Spleen (tissue), 11 donors: ENCODE results near the gene SSNA1. TPM values are rescaled to one million over a fixed set of nuclear protein-coding genes. Genes with fewer than 3 reads are reported as not detected.
A peak's percentile ranks its signal among the peaks of the same experiment; 100 is the strongest.

Source experiments
- DNase-seq: peaks from one replicate; pipeline ENCODE4 v3.0.0-alpha.2; 2020
- H3K27ac ChIP-seq, 8 donors: fragments of 200-600 bp; sonication (generic) in 7 of 8; 1 replicate in 4 of 8; 2 replicates in 4 of 8; pipeline versions ENCODE4 v1.5.0 to v1.8.0; 2016 to 2021; ENCODE audit warnings: inconsistent platforms in 4 of 8, mild to moderate bottlenecking in 4 of 8, moderate library complexity in 1 of 8
- H3K27me3 ChIP-seq, 7 donors: fragments of 200-600 bp; sonication (generic) in 6 of 7; replicated peaks in 1 of 7; 1 replicate in 4 of 7; 2 replicates in 3 of 7; pipeline versions ENCODE4 v1.5.0 to v1.8.0; 2016 to 2021; ENCODE audit warnings: inconsistent platforms in 3 of 7, mild to moderate bottlenecking in 1 of 7
- H3K36me3 ChIP-seq, 6 donors: fragments of 200-600 bp; sonication (generic) in 5 of 6; 1 replicate in 4 of 6; 2 replicates in 2 of 6; pipeline versions ENCODE4 v1.5.0 to v1.8.0; 2016 to 2021; ENCODE audit warnings: inconsistent platforms in 2 of 6
- H3K4me1 ChIP-seq, 6 donors: fragments of 200-600 bp; sonication (generic) in 5 of 6; 1 replicate in 3 of 6; 2 replicates in 3 of 6; pipeline versions ENCODE4 v1.5.0 to v1.8.0; 2016 to 2021; ENCODE audit warnings: inconsistent platforms in 3 of 6
- H3K4me3 ChIP-seq, 8 donors: fragments of 200-600 bp; sonication (generic) in 7 of 8; 1 replicate in 4 of 8; 2 replicates in 4 of 8; pipeline versions ENCODE4 v1.5.0 to v1.8.0; 2016 to 2021; ENCODE audit warnings: inconsistent platforms in 4 of 8, mild to moderate bottlenecking in 4 of 8, moderate library complexity in 2 of 8
- H3K9me3 ChIP-seq, 8 donors: fragments of 200-600 bp; sonication (generic) in 7 of 8; 1 replicate in 4 of 8; 2 replicates in 4 of 8; pipeline versions ENCODE4 v1.5.0 to v1.8.0; 2016 to 2021; ENCODE audit warnings: inconsistent platforms in 4 of 8
- CTCF ChIP-seq, 11 experiments: fragments of 200-600 bp in 7 of 11; fragments of 450-650 bp in 4 of 11; sonication (generic) in 4 of 11; IDR thresholded peaks in 8 of 11; conservative IDR thresholded peaks in 3 of 11; 1 replicate in 7 of 11; 2 replicates in 4 of 11; pipeline versions ENCODE4 v1.4.0 to v1.8.0; 2016 to 2021; ENCODE audit warnings: antibody characterized with exemption in 11 of 11, inconsistent platforms in 4 of 11, mild to moderate bottlenecking in 1 of 11
- POLR2A ChIP-seq, 3 donors: fragments of 450-650 bp; IDR thresholded peaks; one replicate each; pipeline ENCODE4 v1.5.1; 2017; ENCODE audit warnings: antibody characterized with exemption in 3 of 3, mild to moderate bottlenecking in 1 of 3
- POLR2AphosphoS5 ChIP-seq, 3 donors: sonication (generic); formaldehyde crosslinking; IDR thresholded peaks; one replicate each; pipeline ENCODE4 v1.5.1; 2017; ENCODE audit warnings: antibody characterized with exemption in 3 of 3
- WGBS, 5 donors: extraction: QIAGEN DNeasy Blood & Tissue Kit in 3 of 5; methylation state at CpG; one replicate each; pipeline versions ENCODE4 v1.1.5 to v1.1.7; 2013 to 2018; 5-methylcytosine and 5-hydroxymethylcytosine counted together
- intact Hi-C: fragments of 100-400 bp; cut with DNase I; formaldehyde crosslinking; loops from one replicate; pipeline ENCODE4 v1.15.0; 2023; ENCODE audit warnings: low total_unique reads
- polyA plus RNA-seq, 3 donors: library from polyadenylated mRNA; stranded (reverse); fragments of 200-250 nt; gene quantifications; one replicate each; pipeline ENCODE4 v1.2.1, GENCODE V29; 2013
- total RNA-seq, 7 donors: library from RNA; depleted of rRNA in 3 of 7; stranded (reverse); fragments of >200 nt in 3 of 7; fragmentation: NEBNext Ultra II Directional in 4 of 7; extraction: Animal tissue kit (Norgen Biotek cat#: 25700) in 4 of 7; gene quantifications; one replicate each; pipeline versions ENCODE4 v1.1.0 to v1.2.1, GENCODE V29; 2016 to 2021
- donor health status: healthy with polysubstance abuse.
- donor health status: DM: no; HTN: no; CAD: no; lungs with moderate emphysema.
- donor health status: DM: no; HTN: no; CAD: no.
- donor health status: Bipolar disorder and iron deficiency.
- donor health status: healthy.
- donor health status: DM: no; HTN: no; CAD: no.
- donor health status: DM: yes; HTN: yes; CAD: no.

The SSNA1 gene
- total and polyA plus RNA-seq, 10 donors = 38.2 to 109 (median 48.0) TPM

DNA sequence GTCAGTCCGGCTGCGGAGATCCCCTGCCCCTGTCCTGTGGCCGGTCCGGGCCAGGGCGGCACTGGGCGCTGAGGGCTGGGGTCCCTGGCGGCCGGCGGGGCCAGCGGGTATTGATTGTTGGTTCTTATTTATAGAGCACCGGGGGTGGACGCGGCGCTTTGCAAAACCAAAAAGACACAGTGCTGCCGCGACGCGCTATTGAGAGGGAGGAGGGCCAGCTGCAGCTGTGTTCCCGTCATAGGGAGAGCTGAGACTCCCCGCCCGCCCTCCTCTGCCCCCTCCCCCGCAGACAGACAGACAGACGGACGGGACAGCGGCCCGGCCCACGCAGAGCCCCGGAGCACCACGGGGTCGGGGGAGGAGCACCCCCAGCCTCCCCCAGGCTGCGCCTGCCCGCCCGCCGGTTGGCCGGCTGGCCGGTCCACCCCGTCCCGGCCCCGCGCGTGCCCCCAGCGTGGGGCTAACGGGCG lies 21.2 kb upstream of the SSNA1 start:
- Histone ChIP-seq H3K9me3 (no peaks in the 10 kb centered on the region), H3K4me1 (peaks cover 12 to 56% (median 46%) of the 10 kb centered on the region in 6 donors), H3K27me3 (peaks cover 15 to 100% (median 100%) of the 10 kb centered on the region in 7 donors), H3K27ac (peak overlapping the region in 1 of 8 donors; percentile 50), H3K4me3 (peak overlapping the region in 3 of 8 donors; percentile 34 to 68 (median 42)), H3K36me3 (no peaks in the 10 kb centered on the region)
- 29 to 38% (median 36%) methylated on average over 12 to 44 of the region's 44 CpGs for WGBS, 5 donors
- no peak for DNase-seq
- intact Hi-C loops = no loop called here
- TF ChIP-seq POLR2AphosphoS5 (IDR thresholded peaks at IDR 0.05) (no peak), POLR2A (IDR thresholded peaks at IDR 0.05) (no peak), CTCF (IDR thresholded peaks at IDR 0.05 in 8 of 11, conservative IDR thresholded peaks at IDR 0.05 in 3 of 11) (no peak)

GRCh38 chr9:137167747-137168572 lies 20.5 kb upstream of the SSNA1 start:
- 1 to 10% (median 8%) methylated on average over 25 to 57 of the region's 57 CpGs for WGBS, 5 donors
- H3K27me3 ChIP-seq = peaks cover 14 to 100% (median 97%) of the 10 kb centered on the region in 7 donors

GRCh38 chr9:137168573-137168903 lies 19.9 kb upstream of the SSNA1 start:
- WGBS, 5 donors = 0 to 2% (median 1%) methylated on average over 15 to 36 of the region's 36 CpGs
- intact Hi-C loops = no loop called here

More at GRCh38 chr9:137167747-137168572, 20.5 kb upstream of the SSNA1 start:
- TF ChIP-seq CTCF (IDR thresholded peaks at IDR 0.05 in 8 of 11, conservative IDR thresholded peaks at IDR 0.05 in 3 of 11) (no peak), POLR2AphosphoS5 (IDR thresholded peaks at IDR 0.05) (peak in 2 of 3 donors; percentile 31 to 68)
- Histone ChIP-seq H3K36me3 (no peaks in the 10 kb centered on the region), H3K4me3 (peak overlapping the region in 6 of 8 donors; percentile 34 to 68 (median 37)), H3K27ac (peak overlapping the region in 1 of 8 donors; percentile 50), H3K9me3 (no peaks in the 10 kb centered on the region), H3K4me1 (peaks cover 12 to 49% (median 40%) of the 10 kb centered on the region in 6 donors)
- DNase-seq = no peak
- intact Hi-C loops = no loop called here

More at GRCh38 chr9:137168573-137168903, 19.9 kb upstream of the SSNA1 start:
- no peak for DNase-seq
- peaks cover 12 to 44% (median 34%) of the 10 kb centered on the region in 6 donors for H3K4me1 ChIP-seq
- H3K4me3 ChIP-seq = peak overlapping the region in 6 of 8 donors; percentile 34 to 68 (median 37)
- H3K27ac ChIP-seq = no peak overlapping the region
- H3K36me3 ChIP-seq = no peaks in the 10 kb centered on the region
- peaks cover 13 to 100% (median 92%) of the 10 kb centered on the region in 7 donors for H3K27me3 ChIP-seq
- no peaks in the 10 kb centered on the region for H3K9me3 ChIP-seq
- TF ChIP-seq POLR2AphosphoS5 (IDR thresholded peaks at IDR 0.05) = no peak
- no peak for TF ChIP-seq CTCF (IDR thresholded peaks at IDR 0.05 in 8 of 11, conservative IDR thresholded peaks at IDR 0.05 in 3 of 11)
- no peak for TF ChIP-seq POLR2A (IDR thresholded peaks at IDR 0.05)
